Chondrocyte (in vitro differentiated cells): ENCODE results near the gene TTC31. TPM values are rescaled to one million over a fixed set of nuclear protein-coding genes. Genes with fewer than 3 reads are reported as not detected.
"Not testable (repeated sequence)": the region's sequence is repeated elsewhere in the genome, so short reads cannot be mapped to it uniquely, and the experiment has no call there.

Experiments
- DNase-seq: peaks from one replicate; pipeline ENCODE4 v3.0.0; 2021; ENCODE audit warnings: mixed read lengths, low spot score
- H3K27ac Mint-ChIP-seq: one replicate; pipeline ENCODE4 v1.8.0; 2021; ENCODE audit warnings: mild to moderate bottlenecking, moderate library complexity, mixed read lengths; ENCODE audit not compliant: unreplicated experiment
- H3K27me3 Mint-ChIP-seq: 2 replicates; pipeline ENCODE4 v1.8.0; 2021; ENCODE audit warnings: low read depth, mixed read lengths
- H3K36me3 Mint-ChIP-seq: 2 replicates; pipeline ENCODE4 v1.8.0; 2021; ENCODE audit warnings: low read depth, mixed read lengths
- H3K4me1 Mint-ChIP-seq: 2 replicates; pipeline ENCODE4 v1.8.0; 2021; ENCODE audit warnings: low read depth, mild to moderate bottlenecking, mixed read lengths
- H3K4me3 Mint-ChIP-seq: one replicate; pipeline ENCODE4 v1.8.0; 2021; ENCODE audit warnings: mild to moderate bottlenecking, moderate library complexity, mixed read lengths; ENCODE audit not compliant: unreplicated experiment
- H3K9me3 Mint-ChIP-seq: 2 replicates; pipeline ENCODE4 v1.8.0; 2021; ENCODE audit warnings: low read depth, mixed read lengths
- total RNA-seq: library from RNA; stranded (reverse); gene quantifications from 3 replicates; pipeline ENCODE4 v1.2.1, GENCODE V29; 2021
- TF ChIP-seq, protein P1 (sequence below): fragments of 200-600 bp; sonication (generic); IDR thresholded peaks from 2 replicates; pipeline ENCODE4 v1.5.0; 2021; ENCODE audit warnings: antibody characterized with exemption, mild to moderate bottlenecking, moderate library complexity

TTC31 gene
- total RNA-seq, 1 donor from 2014 or later = 18.1 TPM

DNA sequence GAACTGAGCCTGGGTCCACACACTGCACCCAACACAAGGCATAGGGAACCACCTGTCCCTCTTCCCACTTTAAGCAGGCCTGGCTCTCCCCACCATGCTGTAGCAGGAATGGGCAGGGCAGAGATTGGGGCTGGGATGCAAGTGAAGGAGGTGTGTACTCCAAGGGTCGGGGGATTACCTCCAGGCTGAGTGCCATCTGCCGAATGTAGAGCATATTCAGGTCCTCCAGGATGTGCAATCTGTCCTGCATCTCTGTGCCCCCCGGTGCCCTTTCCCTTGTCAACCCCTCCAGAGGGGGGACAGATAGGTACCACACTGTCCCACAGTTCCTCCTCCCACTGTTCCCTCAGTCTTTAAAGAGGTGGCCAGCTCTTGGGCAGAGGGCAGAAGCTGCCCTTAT is 43.5 kb upstream of the TTC31 start:
- no peaks in the 10 kb centered on the region for H3K9me3 Mint-ChIP-seq
- H3K27me3 Mint-ChIP-seq = peaks cover 2% of the 10 kb centered on the region
- H3K36me3 Mint-ChIP-seq = no peaks in the 10 kb centered on the region
- TF ChIP-seq, protein P1, sequence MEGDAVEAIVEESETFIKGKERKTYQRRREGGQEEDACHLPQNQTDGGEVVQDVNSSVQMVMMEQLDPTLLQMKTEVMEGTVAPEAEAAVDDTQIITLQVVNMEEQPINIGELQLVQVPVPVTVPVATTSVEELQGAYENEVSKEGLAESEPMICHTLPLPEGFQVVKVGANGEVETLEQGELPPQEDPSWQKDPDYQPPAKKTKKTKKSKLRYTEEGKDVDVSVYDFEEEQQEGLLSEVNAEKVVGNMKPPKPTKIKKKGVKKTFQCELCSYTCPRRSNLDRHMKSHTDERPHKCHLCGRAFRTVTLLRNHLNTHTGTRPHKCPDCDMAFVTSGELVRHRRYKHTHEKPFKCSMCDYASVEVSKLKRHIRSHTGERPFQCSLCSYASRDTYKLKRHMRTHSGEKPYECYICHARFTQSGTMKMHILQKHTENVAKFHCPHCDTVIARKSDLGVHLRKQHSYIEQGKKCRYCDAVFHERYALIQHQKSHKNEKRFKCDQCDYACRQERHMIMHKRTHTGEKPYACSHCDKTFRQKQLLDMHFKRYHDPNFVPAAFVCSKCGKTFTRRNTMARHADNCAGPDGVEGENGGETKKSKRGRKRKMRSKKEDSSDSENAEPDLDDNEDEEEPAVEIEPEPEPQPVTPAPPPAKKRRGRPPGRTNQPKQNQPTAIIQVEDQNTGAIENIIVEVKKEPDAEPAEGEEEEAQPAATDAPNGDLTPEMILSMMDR = no peak
- no peak for DNase-seq
- peaks cover 52% of the 10 kb centered on the region for H3K4me1 Mint-ChIP-seq
- peak overlapping the region; percentile 88 for H3K27ac Mint-ChIP-seq
- H3K4me3 Mint-ChIP-seq = peak overlapping the region; percentile 87

DNA sequence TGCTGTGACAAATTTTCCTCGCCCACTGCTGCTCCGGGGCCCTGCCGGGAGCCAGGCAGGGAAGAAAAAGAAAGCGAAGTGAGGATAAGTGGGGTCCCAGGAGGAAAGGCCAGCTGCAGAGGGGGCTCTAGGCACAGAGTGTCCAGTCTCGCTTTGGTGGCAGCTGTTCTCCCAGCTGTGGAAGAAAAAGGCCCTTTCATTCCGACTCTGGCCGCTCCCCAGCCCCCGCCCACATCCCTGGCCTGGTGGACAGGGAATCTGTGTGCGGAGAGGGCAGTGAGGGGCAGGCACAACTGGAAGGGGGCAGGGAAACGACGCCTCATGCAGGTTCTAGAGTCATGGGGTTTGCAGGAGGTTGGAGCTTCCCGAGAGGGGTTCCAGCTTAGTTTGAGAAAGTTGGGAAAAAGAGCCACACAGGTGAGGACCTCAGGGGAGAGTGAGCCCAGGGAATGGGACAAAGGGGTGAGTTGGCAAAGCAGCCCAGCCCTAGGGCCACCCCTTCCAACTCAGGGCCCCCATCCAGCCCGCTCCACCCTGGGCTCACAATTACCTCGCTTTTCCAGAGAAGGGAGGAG is 43.0 kb upstream of the TTC31 start:
- peak overlapping the region; percentile 88 for H3K27ac Mint-ChIP-seq
- TF ChIP-seq, protein P1 = no peak
- no peaks in the 10 kb centered on the region for H3K36me3 Mint-ChIP-seq
- peak overlapping the region; percentile 87 for H3K4me3 Mint-ChIP-seq
- DNase-seq = no peak
- H3K27me3 Mint-ChIP-seq = peaks cover 2% of the 10 kb centered on the region
- no peaks in the 10 kb centered on the region for H3K9me3 Mint-ChIP-seq
- H3K4me1 Mint-ChIP-seq = peaks cover 57% of the 10 kb centered on the region

DNA sequence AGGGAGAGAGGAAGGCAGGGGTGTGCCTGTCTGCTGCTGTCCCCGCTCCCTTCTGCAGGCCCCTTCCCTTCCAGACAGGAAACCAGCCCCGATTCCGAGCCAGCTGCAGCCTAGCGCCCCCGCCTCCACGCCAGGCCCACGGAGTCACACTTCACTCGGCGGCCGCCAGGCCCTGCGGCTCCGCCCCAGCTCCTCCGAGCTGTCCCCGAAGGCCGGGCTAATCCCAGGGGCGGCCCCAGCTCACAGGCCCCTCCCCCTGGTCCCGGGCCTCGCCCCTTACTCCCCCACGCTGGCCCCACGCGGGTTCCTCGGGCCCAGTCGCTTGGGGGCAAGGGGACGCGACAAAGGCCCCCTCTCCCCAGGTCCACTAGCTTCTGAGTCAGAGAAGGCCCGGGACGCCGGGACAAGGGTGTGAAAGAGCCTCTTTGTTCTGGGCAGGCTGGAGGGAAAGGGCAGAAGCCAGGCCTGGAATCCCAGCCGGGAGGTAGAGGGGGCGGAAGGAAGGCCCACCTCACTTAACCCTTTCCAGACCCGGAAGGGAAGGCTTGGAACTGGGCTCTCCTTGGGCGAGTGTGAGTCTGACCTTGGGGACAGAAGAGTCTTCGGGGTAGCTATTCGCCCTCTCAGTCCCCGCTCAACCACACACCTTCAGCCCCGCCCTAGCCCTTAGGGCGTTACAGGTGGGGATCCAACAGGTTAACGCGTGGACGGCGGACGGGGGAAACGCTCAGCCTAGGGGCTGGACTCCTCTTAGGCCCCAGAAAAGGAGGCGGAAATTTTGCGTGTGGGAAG is 42.3 kb upstream of the TTC31 start:
- Mint-ChIP-seq H3K36me3 (no peaks in the 10 kb centered on the region), H3K4me3 (peak overlapping the region; percentile 87), H3K27ac (peak overlapping the region; percentile 88), H3K9me3 (no peaks in the 10 kb centered on the region), H3K27me3 (peaks cover 4% of the 10 kb centered on the region), H3K4me1 (peaks cover 57% of the 10 kb centered on the region)
- no peak for DNase-seq
- TF ChIP-seq, protein P1 = peak; percentile 54

DNA sequence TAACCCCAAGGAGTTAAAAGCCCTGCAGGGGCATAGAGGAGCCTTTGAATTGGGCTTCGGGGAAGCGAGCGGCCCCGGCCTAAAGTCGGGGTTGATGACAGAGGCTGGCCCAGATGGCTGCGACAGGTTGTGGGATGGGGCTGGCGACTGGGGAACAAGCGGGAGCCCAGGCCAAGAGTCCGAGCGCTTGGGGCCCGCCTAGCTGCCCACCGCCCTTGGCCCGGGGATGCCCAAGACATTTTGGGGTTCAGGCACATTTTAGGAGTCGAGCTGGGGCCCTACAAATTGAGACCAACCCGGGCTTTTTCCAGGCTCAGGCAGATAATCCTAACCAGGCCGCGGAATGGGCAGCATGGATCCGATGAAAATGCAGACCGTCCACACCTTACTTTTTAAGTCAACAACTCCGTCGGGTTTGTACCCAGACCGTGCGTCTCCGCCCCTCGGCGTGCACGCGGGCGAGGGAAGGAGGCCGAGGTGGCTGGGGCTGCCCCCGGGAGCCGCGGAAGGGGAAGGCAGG is 41.7 kb upstream of the TTC31 start:
- peaks cover 4% of the 10 kb centered on the region for H3K27me3 Mint-ChIP-seq
- no peak for DNase-seq
- peaks cover 57% of the 10 kb centered on the region for H3K4me1 Mint-ChIP-seq
- H3K27ac Mint-ChIP-seq = peak overlapping the region; percentile 22
- H3K9me3 Mint-ChIP-seq = no peaks in the 10 kb centered on the region
- no peaks in the 10 kb centered on the region for H3K36me3 Mint-ChIP-seq
- TF ChIP-seq, protein P1 = no peak
- H3K4me3 Mint-ChIP-seq = peak overlapping the region; percentile 87

DNA sequence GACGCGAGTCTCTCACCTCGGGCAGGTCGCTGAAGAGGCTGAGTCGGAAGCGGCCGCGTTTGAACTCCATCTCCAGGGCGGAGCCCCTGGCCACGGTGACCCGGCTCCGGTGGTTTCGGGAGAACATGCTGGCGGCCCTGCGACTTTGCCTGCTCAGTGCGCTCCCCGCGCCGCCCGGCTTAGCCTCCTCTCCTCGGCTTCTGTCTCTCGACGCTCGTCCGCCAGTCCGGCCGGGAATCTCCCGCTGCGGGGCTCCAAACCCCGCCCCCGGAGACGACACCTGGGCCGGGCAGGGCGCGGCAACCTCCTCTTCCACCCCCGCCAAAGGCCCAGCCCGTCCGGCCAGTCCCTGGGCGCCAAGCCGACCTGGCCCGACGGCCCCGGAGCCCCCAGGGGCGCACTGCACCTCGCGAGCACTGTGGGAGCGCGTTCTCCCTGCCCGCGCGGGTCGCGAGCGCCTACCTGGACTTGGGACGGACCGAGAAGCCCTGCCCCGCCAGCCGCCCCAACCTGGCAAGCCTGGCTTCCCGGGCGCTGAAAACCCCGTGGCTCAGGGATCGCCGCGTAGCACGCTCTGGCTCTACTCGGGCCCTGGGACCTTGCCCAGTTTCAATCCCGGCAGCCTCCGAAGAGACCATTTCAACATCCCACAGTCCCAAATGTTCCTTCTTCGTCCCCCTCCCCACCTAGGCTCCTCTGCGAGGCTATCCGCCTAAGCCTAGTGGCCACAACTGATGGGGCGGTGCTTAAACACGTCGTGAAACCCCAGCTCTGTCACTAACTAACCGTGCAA is 41.0 kb upstream of the TTC31 start, which contains the start of gene RTKN:
Gene RTKN (minus strand): TSS at position 248 of the 793 bp plus-strand sequence. CDS start 121 bp downstream, at position 127.
- Mint-ChIP-seq H3K27ac (peak within 1 kb of the TSS; percentile 82), H3K36me3 (no peaks in the 10 kb centered on the region), H3K27me3 (peaks cover 4% of the 10 kb centered on the region), H3K4me1 (peaks cover 54% of the 10 kb centered on the region), H3K9me3 (no peaks in the 10 kb centered on the region), H3K4me3 (peak within 1 kb of the TSS; percentile 87)
- DNase-seq = no peak
- TF ChIP-seq, protein P1 = no peak

DNA sequence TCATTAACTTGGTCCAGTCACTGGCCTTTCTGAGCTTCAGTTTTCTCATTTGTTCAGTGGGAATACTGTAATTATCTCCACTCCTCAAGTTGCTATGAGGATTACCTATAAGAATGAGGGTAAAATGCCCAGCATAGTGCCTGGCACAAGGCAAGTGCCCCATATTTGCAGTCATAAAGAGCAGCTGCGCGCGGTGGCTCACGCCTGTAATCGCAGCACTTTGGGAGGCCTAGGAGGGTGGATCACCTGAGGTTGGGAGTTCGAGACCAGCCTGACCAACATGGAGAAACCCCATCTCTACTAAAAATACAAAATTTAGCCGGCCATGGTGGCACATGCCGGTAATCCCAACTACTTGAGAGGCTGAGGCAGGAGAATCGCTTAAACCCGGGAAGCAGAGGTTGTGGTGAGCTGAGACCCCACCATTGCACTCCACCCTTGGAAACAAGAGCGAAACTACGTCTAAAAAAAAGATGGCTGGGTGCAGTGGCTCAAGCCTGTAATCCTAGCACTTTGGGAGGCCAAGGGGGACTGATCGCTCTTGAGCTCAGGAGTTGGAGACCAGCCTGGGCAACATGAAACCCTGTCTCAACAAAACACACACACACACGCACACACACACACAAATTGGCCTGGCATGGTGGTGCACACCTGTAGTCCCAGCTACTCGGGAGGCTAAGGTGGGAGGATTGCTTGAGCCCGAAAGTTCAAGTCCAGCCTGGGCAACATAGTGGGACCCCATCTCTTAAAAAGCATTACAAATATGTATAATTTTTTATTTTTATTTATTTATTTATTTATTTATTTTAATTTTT is 40.2 kb upstream of the TTC31 start:
- H3K9me3 Mint-ChIP-seq, H3K27ac Mint-ChIP-seq, DNase-seq, H3K36me3 Mint-ChIP-seq, H3K27me3 Mint-ChIP-seq: not testable (repeated sequence)
- peaks cover 46% of the 10 kb centered on the region for H3K4me1 Mint-ChIP-seq
- H3K4me3 Mint-ChIP-seq = peak overlapping the region; percentile 41
